Progenitor cell of endocrine pancreas (in vitro differentiated cells): ENCODE results near the gene NFIX. TPM values are rescaled to one million over a fixed set of nuclear protein-coding genes. Genes with fewer than 3 reads are reported as not detected.
A peak's percentile ranks its signal among the peaks of the same experiment; 100 is the strongest.

Experiments used
- DNase-seq: peaks from one replicate; pipeline ENCODE4 v3.0.0; 2021; ENCODE audit warnings: low spot score; ENCODE audit not compliant: unreplicated experiment
- H3K27ac Mint-ChIP-seq: 2 replicates; pipeline ENCODE4 v1.8.0; 2021; ENCODE audit warnings: mild to moderate bottlenecking, moderate library complexity, mixed read lengths
- H3K27me3 Mint-ChIP-seq: 2 replicates; pipeline ENCODE4 v1.8.0; 2021; ENCODE audit warnings: mixed read lengths
- H3K36me3 Mint-ChIP-seq: 2 replicates; pipeline ENCODE4 v1.8.0; 2022; ENCODE audit warnings: mixed read lengths; ENCODE audit not compliant: insufficient read depth
- H3K4me1 Mint-ChIP-seq: 2 replicates; pipeline ENCODE4 v1.8.0; 2021; ENCODE audit warnings: low read depth, mixed read lengths
- H3K4me3 Mint-ChIP-seq: 2 replicates; pipeline ENCODE4 v1.8.0; 2021; ENCODE audit warnings: low read depth, mild to moderate bottlenecking, moderate library complexity, mixed read lengths
- H3K9me3 Mint-ChIP-seq: 2 replicates; pipeline ENCODE4 v1.8.0; 2021; ENCODE audit warnings: low read depth, mixed read lengths
- CTCF ChIP-seq: fragments of 200-600 bp; sonication (generic); IDR thresholded peaks from one replicate; pipeline ENCODE4 v1.5.0; 2021; ENCODE audit warnings: antibody characterized with exemption, mild to moderate bottlenecking; ENCODE audit not compliant: unreplicated experiment
- total RNA-seq: library from RNA; stranded (reverse); gene quantifications from 2 replicates; pipeline ENCODE4 v1.2.1, GENCODE V29; 2021

NFIX gene
- total RNA-seq, 1 donor from 2014 or later = 0.46 TPM

GRCh38 chr19:12992729-12993128 is 2.5 kb upstream of the NFIX start:
- no peak overlapping the region for H3K27ac Mint-ChIP-seq
- H3K36me3 Mint-ChIP-seq = no peaks in the 10 kb centered on the region
- no peaks in the 10 kb centered on the region for H3K9me3 Mint-ChIP-seq
- no peak overlapping the region for H3K4me3 Mint-ChIP-seq
- no peak for TF ChIP-seq CTCF
- H3K27me3 Mint-ChIP-seq = peaks cover 60% of the 10 kb centered on the region
- H3K4me1 Mint-ChIP-seq = peaks cover 4% of the 10 kb centered on the region
- no peak for DNase-seq

- H3K27ac Mint-ChIP-seq = no peak overlapping the region
- H3K9me3 Mint-ChIP-seq = no peaks in the 10 kb centered on the region
- no peak for TF ChIP-seq CTCF
- H3K27me3 Mint-ChIP-seq = peaks cover 67% of the 10 kb centered on the region
- H3K4me1 Mint-ChIP-seq = peaks cover 4% of the 10 kb centered on the region
- no peaks in the 10 kb centered on the region for H3K36me3 Mint-ChIP-seq
- H3K4me3 Mint-ChIP-seq = no peak overlapping the region
- no peak for DNase-seq
These were observed 1.7 kb upstream of the NFIX start for GRCh38 chr19:12993562-12993961.

- no peak for TF ChIP-seq CTCF
- peak overlapping the region; percentile 56 for H3K4me3 Mint-ChIP-seq
- no peak for DNase-seq
- H3K27me3 Mint-ChIP-seq = peaks cover 84% of the 10 kb centered on the region
- peaks cover 4% of the 10 kb centered on the region for H3K4me1 Mint-ChIP-seq
- no peaks in the 10 kb centered on the region for H3K9me3 Mint-ChIP-seq
- H3K27ac Mint-ChIP-seq = no peak overlapping the region
- H3K36me3 Mint-ChIP-seq = no peaks in the 10 kb centered on the region
These were observed 526 bp downstream of the NFIX start for GRCh38 chr19:12995596-12996405.

- Mint-ChIP-seq H3K27me3 (peaks cover 84% of the 10 kb centered on the region), H3K4me3 (no peak overlapping the region), H3K27ac (no peak overlapping the region), H3K9me3 (no peaks in the 10 kb centered on the region), H3K4me1 (peaks cover 4% of the 10 kb centered on the region), H3K36me3 (no peaks in the 10 kb centered on the region)
- no peak for DNase-seq
- TF ChIP-seq CTCF = peak; percentile 15
These were observed 1.3 kb downstream of the NFIX start for GRCh38 chr19:12996406-12997094.

- Mint-ChIP-seq H3K27ac (no peak overlapping the region), H3K4me3 (peak overlapping the region; percentile 14), H3K9me3 (no peaks in the 10 kb centered on the region), H3K27me3 (peaks cover 79% of the 10 kb centered on the region), H3K4me1 (peaks cover 4% of the 10 kb centered on the region), H3K36me3 (no peaks in the 10 kb centered on the region)
- no peak for DNase-seq
- TF ChIP-seq CTCF = no peak
These were observed 2.1 kb downstream of the NFIX start for GRCh38 chr19:12997179-12997966.
